ENCODE measurements around the gene MMP17. TPM values are rescaled to one million over a fixed set of nuclear protein-coding genes. Genes with fewer than 3 reads are reported as not detected.

MMP17 gene
- polyA plus RNA-seq, 1 donor: 8.3 TPM

DNA sequence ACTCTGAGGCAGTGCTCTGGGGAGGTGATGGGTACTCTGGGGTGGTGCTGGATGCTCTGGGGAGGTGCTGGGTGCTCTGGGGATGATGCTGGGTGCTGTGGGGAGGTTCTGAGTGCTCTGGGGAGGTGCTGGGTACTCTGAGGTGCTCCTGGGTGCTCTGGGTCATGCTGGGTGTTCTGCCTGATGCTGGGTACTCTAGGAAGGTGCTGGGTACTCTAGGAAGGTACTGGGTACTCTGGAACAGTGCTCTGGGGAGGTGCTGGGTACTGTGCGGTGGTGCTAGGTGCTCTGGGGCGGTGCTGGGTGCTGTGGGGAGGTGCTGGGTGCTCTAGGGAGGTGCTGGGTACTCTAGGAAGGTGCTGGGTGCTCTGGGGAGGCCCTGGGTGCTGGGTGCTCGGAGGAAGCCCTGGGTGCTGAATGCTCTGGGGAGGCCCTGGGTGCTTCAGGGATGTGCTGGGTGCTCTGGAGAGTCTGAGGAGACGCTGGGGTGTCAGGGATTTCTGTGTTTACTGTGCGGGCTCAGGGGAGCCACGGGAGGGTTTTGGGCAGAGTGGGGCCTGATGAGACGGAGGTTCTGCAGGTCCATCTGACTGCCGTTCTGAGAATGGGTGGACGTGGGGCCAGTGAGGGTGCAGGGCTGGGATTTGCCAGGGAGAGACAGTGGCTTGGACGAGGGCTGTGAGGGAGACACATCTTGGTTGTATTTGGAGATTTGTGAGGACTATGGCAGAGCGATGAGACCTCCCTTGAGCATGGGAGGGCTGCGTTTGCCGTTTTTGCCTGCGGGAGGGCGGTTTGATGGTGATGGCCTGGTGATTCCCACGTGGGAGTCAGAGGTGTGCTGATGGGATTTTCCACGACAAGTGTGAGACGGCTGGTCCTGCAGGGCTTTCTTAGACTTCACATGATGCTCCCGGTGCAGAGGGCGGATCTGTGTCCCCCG lies 30.0 kb downstream of the MMP17 start:
- Histone ChIP-seq H3K27me3 (ENCODE audit: control insufficient read depth, insufficient read depth, low read length) (peaks cover 21% of the 10 kb centered on the region), H3K9me3 (ENCODE audit: control insufficient read depth, low read depth, low read length) (peaks cover 3% of the 10 kb centered on the region), H3K27ac (ENCODE audit: low read length) (no peak overlapping the region), H3K4me1 (ENCODE audit: control insufficient read depth, insufficient read depth, low read length) (peaks cover 23% of the 10 kb centered on the region), H3K36me3 (ENCODE audit: control insufficient read depth, insufficient read depth, low read length) (no peaks in the 10 kb centered on the region), H3K4me3 (ENCODE audit: low read length) (no peak overlapping the region)
- 95% methylated on average over 3 of the region's 21 CpGs for WGBS (ENCODE audit: insufficient coverage, low lambda C conversion rate)
- no peak for DNase-seq

DNA sequence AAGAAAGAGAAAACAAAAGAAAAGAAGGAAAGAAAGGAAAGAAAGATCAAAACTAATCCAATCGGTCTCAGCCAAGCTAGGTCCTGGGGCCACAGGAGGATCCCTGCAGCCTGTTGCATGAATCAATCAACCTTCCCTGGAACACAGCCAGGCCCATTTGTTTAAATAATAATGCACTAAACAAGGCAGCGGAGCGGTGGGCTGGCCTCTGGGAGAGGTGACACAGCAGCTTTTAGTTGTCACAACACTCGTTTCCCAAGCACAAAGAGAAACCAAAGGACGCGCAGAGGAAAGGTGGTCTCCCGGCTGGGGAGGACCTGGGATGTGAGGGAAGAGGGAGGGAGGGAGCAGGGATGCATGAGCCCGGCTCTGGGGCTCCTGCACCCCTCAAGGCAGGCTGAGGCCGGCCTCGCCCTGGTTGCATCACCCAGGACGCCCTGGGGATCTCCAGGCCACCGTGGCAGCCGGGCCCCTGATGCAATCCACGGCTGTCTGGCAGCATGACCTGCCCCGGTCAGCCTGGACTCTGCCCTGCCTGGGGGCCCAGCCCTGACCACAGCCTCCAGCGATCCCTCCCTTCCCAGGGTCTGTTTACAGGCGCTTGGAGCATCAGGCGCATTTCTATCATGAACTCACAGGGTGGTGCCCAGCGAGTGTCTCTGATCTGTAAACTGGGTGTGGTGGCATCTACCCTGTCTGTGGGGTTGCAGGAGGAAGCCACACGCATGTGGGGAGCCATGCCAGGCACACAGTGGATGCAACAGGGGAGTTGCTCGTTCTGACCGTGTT lies 32.5 kb downstream of the MMP17 start:
- no CpG with 5 or more reads among the region's 22 CpGs for WGBS (ENCODE audit: insufficient coverage, low lambda C conversion rate)
- H3K4me3 ChIP-seq (ENCODE audit: low read length): peak overlapping the region; percentile 26
- DNase-seq: peak; percentile 94 to 96

DNA sequence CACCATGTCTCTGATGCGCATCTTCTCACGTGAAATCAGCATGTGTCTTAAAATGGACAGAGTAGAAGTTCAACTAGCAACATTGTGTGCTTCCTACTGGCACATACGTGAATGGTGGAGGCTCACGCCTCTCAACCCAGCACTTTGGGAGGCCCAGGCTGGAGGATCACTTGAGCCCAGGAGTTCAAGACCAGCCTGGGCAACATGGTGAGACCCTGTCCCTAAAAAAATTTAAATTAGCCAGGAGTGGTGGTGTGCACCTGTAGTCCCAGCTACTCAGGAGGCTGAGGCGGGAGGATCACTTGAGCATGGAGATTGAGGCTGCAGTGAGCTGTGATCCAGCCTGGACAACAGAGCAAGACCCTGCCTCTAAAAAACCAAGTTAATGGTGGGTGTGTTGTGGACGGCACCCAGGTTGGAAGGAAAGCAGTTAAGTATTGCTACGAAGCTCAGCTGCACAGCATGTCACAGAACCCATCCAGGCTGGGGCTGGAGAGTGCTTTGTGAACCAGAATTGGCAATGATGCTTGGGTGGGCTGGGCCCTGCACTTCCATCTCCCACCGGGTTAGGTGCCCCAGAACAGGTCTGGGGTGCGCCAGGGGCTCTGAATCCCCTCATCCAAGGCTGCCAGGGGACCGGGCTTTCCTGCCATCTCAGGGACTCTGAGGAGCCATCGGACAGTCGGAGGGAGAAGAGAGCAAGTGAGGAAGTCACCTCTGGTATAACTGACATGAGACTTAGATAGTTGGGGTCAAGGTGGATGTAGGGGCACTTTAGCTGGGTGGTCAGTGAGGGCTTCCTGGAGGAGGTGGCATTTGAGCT lies 33.3 kb downstream of the MMP17 start:
- Histone ChIP-seq H3K4me3 (ENCODE audit: low read length) (no peak overlapping the region), H3K27ac (ENCODE audit: low read length) (peak overlapping the region; percentile 71), H3K4me1 (ENCODE audit: control insufficient read depth, insufficient read depth, low read length) (peaks cover 27% of the 10 kb centered on the region), H3K36me3 (ENCODE audit: control insufficient read depth, insufficient read depth, low read length) (no peaks in the 10 kb centered on the region), H3K27me3 (ENCODE audit: control insufficient read depth, insufficient read depth, low read length) (peaks cover 7% of the 10 kb centered on the region), H3K9me3 (ENCODE audit: control insufficient read depth, low read depth, low read length) (no peaks in the 10 kb centered on the region)
- DNase-seq: no peak
- no CpG with 5 or more reads among the region's 12 CpGs for WGBS (ENCODE audit: insufficient coverage, low lambda C conversion rate)

More for the DNA sequence above, 32.5 kb downstream of the MMP17 start:
- H3K4me1 ChIP-seq (ENCODE audit: control insufficient read depth, insufficient read depth, low read length): peaks cover 27% of the 10 kb centered on the region
- H3K27ac ChIP-seq (ENCODE audit: low read length): peak overlapping the region; percentile 71
- peaks cover 3% of the 10 kb centered on the region for H3K9me3 ChIP-seq (ENCODE audit: control insufficient read depth, low read depth, low read length)
- H3K27me3 ChIP-seq (ENCODE audit: control insufficient read depth, insufficient read depth, low read length): peaks cover 14% of the 10 kb centered on the region
- no peaks in the 10 kb centered on the region for H3K36me3 ChIP-seq (ENCODE audit: control insufficient read depth, insufficient read depth, low read length)

DNA sequence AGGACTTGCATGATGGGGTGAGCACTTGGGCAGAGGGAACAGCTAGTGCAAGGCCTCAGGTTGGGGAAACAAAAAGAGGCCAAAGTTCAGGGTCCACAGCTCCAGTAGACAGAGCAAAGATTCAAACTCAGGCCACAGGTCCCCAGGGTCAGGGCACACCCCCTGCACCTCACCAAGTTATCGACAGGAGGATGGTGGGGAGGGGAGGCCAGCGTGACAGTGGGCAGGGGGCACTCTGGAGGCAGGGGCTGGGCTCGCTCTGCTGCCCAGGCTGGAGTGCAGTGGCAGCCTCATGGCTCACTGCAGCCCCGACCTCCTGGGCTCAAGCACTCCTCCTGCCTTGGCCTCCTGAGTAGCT lies 33.9 kb downstream of the MMP17 start:
- H3K27ac ChIP-seq (ENCODE audit: low read length): peak overlapping the region; percentile 71
- H3K4me3 ChIP-seq (ENCODE audit: low read length): no peak overlapping the region
- no peaks in the 10 kb centered on the region for H3K36me3 ChIP-seq (ENCODE audit: control insufficient read depth, insufficient read depth, low read length)
- no peaks in the 10 kb centered on the region for H3K9me3 ChIP-seq (ENCODE audit: control insufficient read depth, low read depth, low read length)
- H3K27me3 ChIP-seq (ENCODE audit: control insufficient read depth, insufficient read depth, low read length): peaks cover 7% of the 10 kb centered on the region
- H3K4me1 ChIP-seq (ENCODE audit: control insufficient read depth, insufficient read depth, low read length): peaks cover 27% of the 10 kb centered on the region
- peak in 1 of 2 donors; percentile 26 for DNase-seq
- WGBS (ENCODE audit: insufficient coverage, low lambda C conversion rate): no CpG with 5 or more reads among the region's 4 CpGs

DNA sequence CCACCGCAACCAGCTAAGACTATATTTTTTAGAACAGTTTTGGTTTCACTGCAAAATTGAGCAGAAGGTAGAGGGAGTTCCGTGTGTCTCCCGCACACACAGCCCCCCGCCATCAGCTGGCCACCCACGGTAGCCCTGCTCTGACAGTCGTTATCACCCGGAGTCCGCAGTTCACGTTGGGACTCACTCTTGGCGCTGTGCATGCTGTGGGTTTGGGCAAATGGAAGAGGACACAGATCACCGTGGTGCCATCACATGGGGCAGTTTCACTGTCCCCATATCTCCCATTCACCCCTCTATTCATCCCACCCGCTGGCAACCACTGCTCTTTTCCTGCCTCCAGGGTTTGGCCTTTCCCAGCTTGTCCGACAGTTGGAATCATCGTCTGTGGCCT lies 34.4 kb downstream of the MMP17 start:
- WGBS (ENCODE audit: insufficient coverage, low lambda C conversion rate): 80% methylated on average over 1 of the region's 14 CpGs
- H3K4me3 ChIP-seq (ENCODE audit: low read length): no peak overlapping the region
- DNase-seq: no peak
- peaks cover 7% of the 10 kb centered on the region for H3K27me3 ChIP-seq (ENCODE audit: control insufficient read depth, insufficient read depth, low read length)
- H3K36me3 ChIP-seq (ENCODE audit: control insufficient read depth, insufficient read depth, low read length): no peaks in the 10 kb centered on the region
- peaks cover 27% of the 10 kb centered on the region for H3K4me1 ChIP-seq (ENCODE audit: control insufficient read depth, insufficient read depth, low read length)
- H3K9me3 ChIP-seq (ENCODE audit: control insufficient read depth, low read depth, low read length): no peaks in the 10 kb centered on the region
- no peak overlapping the region for H3K27ac ChIP-seq (ENCODE audit: low read length)

DNA sequence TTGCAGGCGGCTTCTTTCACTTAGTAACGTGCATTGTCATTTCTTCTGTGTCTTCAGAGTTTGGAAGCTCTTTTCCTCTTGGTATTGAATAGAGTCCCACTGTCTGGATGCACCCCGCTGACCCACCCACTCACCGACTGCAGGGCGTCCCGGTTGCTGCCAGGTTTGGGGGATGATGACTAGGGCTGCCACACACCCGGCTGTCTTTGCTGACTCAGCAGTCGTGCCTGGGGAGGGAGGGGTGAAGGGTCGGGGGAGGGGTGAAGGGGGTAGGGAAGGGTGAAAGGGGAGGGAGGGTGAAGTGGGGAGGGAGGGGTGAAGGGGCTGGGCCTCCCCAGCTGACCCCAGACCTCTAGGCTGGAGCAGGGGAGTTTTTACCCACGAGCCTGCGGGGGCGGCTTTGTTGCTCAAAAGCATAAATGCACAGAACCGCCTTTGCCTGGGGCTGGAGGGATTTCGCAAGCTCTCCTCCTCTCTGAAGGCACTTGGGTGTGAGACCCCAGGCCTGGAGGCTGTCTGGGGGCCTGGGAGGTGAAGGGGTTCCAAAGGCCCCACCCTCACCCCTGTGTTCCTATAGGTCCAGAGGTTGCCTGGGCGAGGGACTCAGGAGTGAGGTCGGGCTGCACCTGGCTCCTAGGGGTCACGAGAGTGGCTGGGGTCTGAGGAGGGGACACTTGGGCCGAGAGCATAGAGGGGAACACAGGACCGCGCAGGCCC lies 35.0 kb downstream of the MMP17 start:
- peaks cover 27% of the 10 kb centered on the region for H3K4me1 ChIP-seq (ENCODE audit: control insufficient read depth, insufficient read depth, low read length)
- peak in 1 of 2 donors; percentile 7 for DNase-seq
- WGBS (ENCODE audit: insufficient coverage, low lambda C conversion rate): 20% methylated on average over 1 of the region's 20 CpGs
- no peak overlapping the region for H3K27ac ChIP-seq (ENCODE audit: low read length)
- H3K27me3 ChIP-seq (ENCODE audit: control insufficient read depth, insufficient read depth, low read length): peaks cover 7% of the 10 kb centered on the region
- H3K4me3 ChIP-seq (ENCODE audit: low read length): no peak overlapping the region
- H3K36me3 ChIP-seq (ENCODE audit: control insufficient read depth, insufficient read depth, low read length): no peaks in the 10 kb centered on the region
- no peaks in the 10 kb centered on the region for H3K9me3 ChIP-seq (ENCODE audit: control insufficient read depth, low read depth, low read length)

DNA sequence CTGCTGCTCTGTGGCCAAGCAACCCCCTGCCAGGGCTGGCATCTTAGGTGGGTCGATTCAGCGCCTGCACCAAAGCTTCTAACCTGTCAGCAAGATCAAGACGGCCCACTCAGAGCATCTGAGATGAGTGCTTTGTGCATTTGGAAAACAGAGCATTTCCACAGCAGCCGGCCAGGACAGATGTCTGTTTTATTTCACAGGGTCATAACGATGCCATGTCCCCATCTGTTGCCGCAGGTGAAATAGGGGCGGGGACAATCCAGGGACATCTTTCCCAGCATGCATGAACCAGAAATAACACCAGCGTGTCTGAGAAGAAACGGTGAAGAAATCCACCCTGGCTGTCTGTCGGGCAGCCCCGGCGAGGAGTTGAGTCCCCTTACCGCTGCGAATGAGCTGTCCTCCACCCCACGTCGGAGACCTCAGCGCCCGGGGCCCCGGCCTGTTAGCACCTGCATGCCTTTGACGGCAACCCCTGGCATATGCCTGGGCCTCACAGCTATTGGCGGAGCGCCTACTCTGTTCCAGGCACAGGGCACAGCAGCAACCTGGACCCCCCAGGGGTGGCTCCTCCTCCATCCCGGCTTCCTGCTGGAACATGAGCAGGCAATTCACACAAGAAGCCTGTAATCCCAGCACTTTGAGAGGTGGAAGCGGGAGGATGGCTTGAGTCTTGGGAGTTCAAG lies 35.7 kb downstream of the MMP17 start:
- Histone ChIP-seq H3K27me3 (ENCODE audit: control insufficient read depth, insufficient read depth, low read length) (peaks cover 7% of the 10 kb centered on the region), H3K27ac (ENCODE audit: low read length) (no peak overlapping the region), H3K4me1 (ENCODE audit: control insufficient read depth, insufficient read depth, low read length) (peaks cover 27% of the 10 kb centered on the region), H3K9me3 (ENCODE audit: control insufficient read depth, low read depth, low read length) (no peaks in the 10 kb centered on the region), H3K36me3 (ENCODE audit: control insufficient read depth, insufficient read depth, low read length) (no peaks in the 10 kb centered on the region), H3K4me3 (ENCODE audit: low read length) (no peak overlapping the region)
- no CpG with 5 or more reads among the region's 24 CpGs for WGBS (ENCODE audit: insufficient coverage, low lambda C conversion rate)
- no peak for DNase-seq

DNA sequence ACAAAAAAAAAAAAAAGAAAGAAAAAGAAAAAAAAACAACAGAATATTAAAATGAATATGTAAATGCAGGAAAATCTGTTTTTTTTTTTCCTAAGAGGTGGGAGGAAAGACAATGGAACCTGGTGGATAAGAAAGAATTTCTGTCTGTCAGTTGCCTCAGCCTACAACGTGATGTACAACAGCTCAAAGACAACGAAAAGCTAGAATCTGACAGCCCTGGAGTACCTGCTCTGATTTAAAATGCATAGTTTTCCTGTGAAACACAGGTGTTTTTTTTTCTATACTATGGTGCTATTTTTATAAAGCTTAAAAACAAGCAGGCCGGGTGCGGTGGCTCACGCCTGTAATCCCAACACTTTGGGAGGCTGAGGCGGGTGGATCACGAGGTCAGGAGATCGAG lies 36.3 kb downstream of the MMP17 start:
- no CpG with 5 or more reads among the region's 8 CpGs for WGBS (ENCODE audit: insufficient coverage, low lambda C conversion rate)
- peaks cover 27% of the 10 kb centered on the region for H3K4me1 ChIP-seq (ENCODE audit: control insufficient read depth, insufficient read depth, low read length)
- no peaks in the 10 kb centered on the region for H3K9me3 ChIP-seq (ENCODE audit: control insufficient read depth, low read depth, low read length)
- no peak for DNase-seq
- no peaks in the 10 kb centered on the region for H3K36me3 ChIP-seq (ENCODE audit: control insufficient read depth, insufficient read depth, low read length)
- H3K27ac ChIP-seq (ENCODE audit: low read length): no peak overlapping the region
- no peak overlapping the region for H3K4me3 ChIP-seq (ENCODE audit: low read length)
- H3K27me3 ChIP-seq (ENCODE audit: control insufficient read depth, insufficient read depth, low read length): peaks cover 7% of the 10 kb centered on the region

DNA sequence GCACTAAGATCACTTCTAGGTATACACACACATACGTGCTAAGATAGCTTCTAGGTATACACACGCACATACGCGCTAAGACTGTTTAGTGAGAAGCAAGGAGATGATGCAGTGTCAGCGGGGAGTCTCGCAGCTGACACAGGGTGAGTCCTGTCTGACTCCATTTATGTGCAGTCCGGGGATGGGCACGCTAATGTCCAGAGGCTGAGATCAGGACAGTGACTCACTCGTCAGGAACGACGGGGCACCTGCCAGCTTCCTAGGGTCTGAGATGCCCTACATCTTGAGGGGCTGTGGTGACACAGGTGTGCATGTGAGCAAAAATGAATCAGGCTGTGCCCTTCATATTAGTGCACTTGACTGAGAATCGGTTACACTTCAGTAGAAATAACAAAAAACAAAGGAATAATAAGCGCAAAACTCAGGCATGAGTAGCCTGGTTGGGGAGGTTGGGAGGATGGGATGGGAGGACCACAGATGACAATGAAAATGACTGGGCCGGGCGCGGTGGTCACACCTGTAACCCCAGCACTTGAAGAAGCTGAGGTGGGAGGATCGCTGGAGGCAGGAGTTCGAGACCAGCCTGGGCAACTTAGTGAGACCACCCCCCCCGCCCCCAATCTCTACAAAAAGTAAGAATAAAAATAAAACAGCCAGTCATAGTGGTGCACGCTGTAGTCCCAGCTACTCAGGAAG lies 37.1 kb downstream of the MMP17 start:
- Histone ChIP-seq H3K27ac (ENCODE audit: low read length) (no peak overlapping the region), H3K27me3 (ENCODE audit: control insufficient read depth, insufficient read depth, low read length) (peaks cover 7% of the 10 kb centered on the region), H3K9me3 (ENCODE audit: control insufficient read depth, low read depth, low read length) (no peaks in the 10 kb centered on the region), H3K4me1 (ENCODE audit: control insufficient read depth, insufficient read depth, low read length) (peaks cover 23% of the 10 kb centered on the region), H3K36me3 (ENCODE audit: control insufficient read depth, insufficient read depth, low read length) (no peaks in the 10 kb centered on the region), H3K4me3 (ENCODE audit: low read length) (no peak overlapping the region)
- WGBS (ENCODE audit: insufficient coverage, low lambda C conversion rate): no CpG with 5 or more reads among the region's 20 CpGs
- DNase-seq: no peak
